HG02642 (cell line): Measurements from ENCODE around the gene GRM3.

Source experiments
- ATAC-seq: cut with Tn5 transposase; IDR thresholded peaks from one replicate; pipeline ENCODE4 v1.9.1; 2021; ENCODE audit warnings: mild to moderate bottlenecking; ENCODE audit not compliant: unreplicated experiment, poor library complexity

GRM3 gene

GRCh38 chr7:86689363-86689762 lies 45.7 kb downstream of the GRM3 start:
- no peak for ATAC-seq

- no peak for ATAC-seq
These were observed 49.0 kb downstream of the GRM3 start for GRCh38 chr7:86692755-86693154.

GRCh38 chr7:86706406-86706805 lies 62.7 kb downstream of the GRM3 start:
- no peak for ATAC-seq

GRCh38 chr7:86708031-86708680 lies 64.4 kb downstream of the GRM3 start:
- no peak for ATAC-seq

GRCh38 chr7:86720306-86720705 lies 76.6 kb downstream of the GRM3 start:
- ATAC-seq: no peak

GRCh38 chr7:86733783-86734182 lies 90.1 kb downstream of the GRM3 start:
- ATAC-seq: no peak

GRCh38 chr7:86745013-86745745 lies 101.5 kb downstream of the GRM3 start:
- no peak for ATAC-seq

GRCh38 chr7:86747698-86748097 lies 104.0 kb downstream of the GRM3 start:
- ATAC-seq: no peak

GRCh38 chr7:86748201-86748600 lies 104.5 kb downstream of the GRM3 start:
- no peak for ATAC-seq

GRCh38 chr7:86748843-86749719 lies 105.4 kb downstream of the GRM3 start:
- ATAC-seq: no peak

- ATAC-seq: no peak
These were observed 106.3 kb downstream of the GRM3 start for GRCh38 chr7:86749741-86750665.

GRCh38 chr7:86760236-86760635 lies 116.5 kb downstream of the GRM3 start:
- ATAC-seq: no peak

- ATAC-seq: no peak
These were observed 118.4 kb downstream of the GRM3 start for GRCh38 chr7:86762129-86762528.

GRCh38 chr7:86765931-86766330 lies 122.2 kb downstream of the GRM3 start:
- ATAC-seq: no peak

- ATAC-seq: no peak
These were observed 124.7 kb downstream of the GRM3 start for GRCh38 chr7:86768394-86768793.

- ATAC-seq: peak; percentile 74
These were observed 125.5 kb downstream of the GRM3 start for GRCh38 chr7:86768967-86769760.

- no peak for ATAC-seq
These were observed 129.6 kb downstream of the GRM3 start for GRCh38 chr7:86773309-86773708.

- ATAC-seq: no peak
These were observed 131.5 kb downstream of the GRM3 start for GRCh38 chr7:86775203-86775602.

GRCh38 chr7:86776136-86776535 lies 132.4 kb downstream of the GRM3 start:
- ATAC-seq: no peak
